Suprapubic skin (tissue), 4 donors: ENCODE results near the gene PTPRA. TPM values are rescaled to one million over a fixed set of nuclear protein-coding genes. Genes with fewer than 3 reads are reported as not detected.

Experiments
- DNase-seq, 2 donors: peaks; one replicate each; pipeline ENCODE4 v3.0.0-alpha.2; 2019; ENCODE audit warnings: low spot score in 2 of 2
- H3K27ac ChIP-seq: fragments of 200-600 bp; sonication (generic); one replicate; pipeline ENCODE4 v1.5.1; 2019
- H3K27me3 ChIP-seq: fragments of 200-600 bp; sonication (generic); one replicate; pipeline ENCODE4 v1.5.1; 2019
- H3K36me3 ChIP-seq: fragments of 200-600 bp; sonication (generic); one replicate; pipeline ENCODE4 v1.5.1; 2019
- H3K4me1 ChIP-seq: fragments of 200-600 bp; sonication (generic); one replicate; pipeline ENCODE4 v1.5.1; 2019
- H3K4me3 ChIP-seq: fragments of 200-600 bp; sonication (generic); one replicate; pipeline ENCODE4 v1.5.1; 2019; ENCODE audit warnings: mild to moderate bottlenecking
- H3K9me3 ChIP-seq: fragments of 200-600 bp; sonication (generic); one replicate; pipeline ENCODE4 v1.5.1; 2019
- EP300 ChIP-seq: sonication (generic); formaldehyde crosslinking; IDR thresholded peaks from one replicate; pipeline ENCODE4 v1.6.1; 2017; ENCODE audit warnings: antibody characterized with exemption
- POLR2A ChIP-seq, 2 donors: fragments of 450-650 bp; IDR thresholded peaks; one replicate each; pipeline ENCODE4 v1.6.1; 2017; ENCODE audit warnings: antibody characterized with exemption in 2 of 2, mild to moderate bottlenecking in 2 of 2, moderate library complexity in 2 of 2
- POLR2AphosphoS5 ChIP-seq, 3 donors: sonication (generic); formaldehyde crosslinking; IDR thresholded peaks; one replicate each; pipeline ENCODE4 v1.6.1; 2017; ENCODE audit warnings: antibody characterized with exemption in 3 of 3
- WGBS: methylation state at CpG from one replicate; pipeline ENCODE4 v1.1.5; 2018; 5-methylcytosine and 5-hydroxymethylcytosine counted together
- total RNA-seq, 4 donors: library from RNA; depleted of rRNA; stranded (reverse); fragments of >200 nt; gene quantifications; one replicate each; pipeline ENCODE4 v1.1.0, GENCODE V29; 2016
- TF ChIP-seq, protein P1 (sequence below), 2 donors: fragments of 200-600 bp in 1 of 2; fragments of 450-650 bp in 1 of 2; sonication (generic) in 1 of 2; IDR thresholded peaks; one replicate each; pipeline ENCODE4 v1.5.1; 2016 to 2019; ENCODE audit warnings: antibody characterized with exemption in 2 of 2, mild to moderate bottlenecking in 1 of 2, moderate library complexity in 1 of 2

Gene PTPRA
- total RNA-seq, 4 donors from 2014 or later = 47.7 to 83.0 (median 73.4) TPM

DNA sequence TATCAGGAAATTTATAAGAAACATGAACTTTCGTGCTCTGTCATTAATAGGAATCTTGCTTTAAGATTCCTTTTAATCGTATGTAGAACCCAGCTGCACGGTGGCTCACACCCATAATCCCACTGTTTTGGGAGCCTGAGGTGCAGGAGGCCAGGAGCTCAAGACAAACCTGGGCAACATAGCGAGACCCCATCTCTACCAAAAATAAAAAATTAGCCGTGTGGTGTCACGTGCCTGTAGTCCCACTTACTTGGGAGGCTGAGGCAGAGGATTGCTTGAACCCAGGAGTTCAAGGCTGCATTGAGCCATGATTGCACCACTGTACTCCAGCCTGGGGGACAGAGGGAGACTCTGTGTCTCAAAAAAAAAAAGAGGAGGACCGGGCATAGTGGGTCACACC lies 7.4 kb downstream of the PTPRA start:
- no peaks in the 10 kb centered on the region for H3K27me3 ChIP-seq
- WGBS = 88% methylated on average over 7 of the region's 7 CpGs
- TF ChIP-seq POLR2A (IDR thresholded peaks at IDR 0.05) (no peak), EP300 (no peak), POLR2AphosphoS5 (IDR thresholded peaks at IDR 0.05) (no peak)
- TF ChIP-seq, protein P1, sequence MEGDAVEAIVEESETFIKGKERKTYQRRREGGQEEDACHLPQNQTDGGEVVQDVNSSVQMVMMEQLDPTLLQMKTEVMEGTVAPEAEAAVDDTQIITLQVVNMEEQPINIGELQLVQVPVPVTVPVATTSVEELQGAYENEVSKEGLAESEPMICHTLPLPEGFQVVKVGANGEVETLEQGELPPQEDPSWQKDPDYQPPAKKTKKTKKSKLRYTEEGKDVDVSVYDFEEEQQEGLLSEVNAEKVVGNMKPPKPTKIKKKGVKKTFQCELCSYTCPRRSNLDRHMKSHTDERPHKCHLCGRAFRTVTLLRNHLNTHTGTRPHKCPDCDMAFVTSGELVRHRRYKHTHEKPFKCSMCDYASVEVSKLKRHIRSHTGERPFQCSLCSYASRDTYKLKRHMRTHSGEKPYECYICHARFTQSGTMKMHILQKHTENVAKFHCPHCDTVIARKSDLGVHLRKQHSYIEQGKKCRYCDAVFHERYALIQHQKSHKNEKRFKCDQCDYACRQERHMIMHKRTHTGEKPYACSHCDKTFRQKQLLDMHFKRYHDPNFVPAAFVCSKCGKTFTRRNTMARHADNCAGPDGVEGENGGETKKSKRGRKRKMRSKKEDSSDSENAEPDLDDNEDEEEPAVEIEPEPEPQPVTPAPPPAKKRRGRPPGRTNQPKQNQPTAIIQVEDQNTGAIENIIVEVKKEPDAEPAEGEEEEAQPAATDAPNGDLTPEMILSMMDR (IDR thresholded peaks at IDR 0.05) = no peak
- peaks cover 28% of the 10 kb centered on the region for H3K4me1 ChIP-seq
- no peaks in the 10 kb centered on the region for H3K9me3 ChIP-seq
- DNase-seq = no peak
- no peaks in the 10 kb centered on the region for H3K36me3 ChIP-seq
- H3K4me3 ChIP-seq = no peak overlapping the region
- H3K27ac ChIP-seq = no peak overlapping the region

DNA sequence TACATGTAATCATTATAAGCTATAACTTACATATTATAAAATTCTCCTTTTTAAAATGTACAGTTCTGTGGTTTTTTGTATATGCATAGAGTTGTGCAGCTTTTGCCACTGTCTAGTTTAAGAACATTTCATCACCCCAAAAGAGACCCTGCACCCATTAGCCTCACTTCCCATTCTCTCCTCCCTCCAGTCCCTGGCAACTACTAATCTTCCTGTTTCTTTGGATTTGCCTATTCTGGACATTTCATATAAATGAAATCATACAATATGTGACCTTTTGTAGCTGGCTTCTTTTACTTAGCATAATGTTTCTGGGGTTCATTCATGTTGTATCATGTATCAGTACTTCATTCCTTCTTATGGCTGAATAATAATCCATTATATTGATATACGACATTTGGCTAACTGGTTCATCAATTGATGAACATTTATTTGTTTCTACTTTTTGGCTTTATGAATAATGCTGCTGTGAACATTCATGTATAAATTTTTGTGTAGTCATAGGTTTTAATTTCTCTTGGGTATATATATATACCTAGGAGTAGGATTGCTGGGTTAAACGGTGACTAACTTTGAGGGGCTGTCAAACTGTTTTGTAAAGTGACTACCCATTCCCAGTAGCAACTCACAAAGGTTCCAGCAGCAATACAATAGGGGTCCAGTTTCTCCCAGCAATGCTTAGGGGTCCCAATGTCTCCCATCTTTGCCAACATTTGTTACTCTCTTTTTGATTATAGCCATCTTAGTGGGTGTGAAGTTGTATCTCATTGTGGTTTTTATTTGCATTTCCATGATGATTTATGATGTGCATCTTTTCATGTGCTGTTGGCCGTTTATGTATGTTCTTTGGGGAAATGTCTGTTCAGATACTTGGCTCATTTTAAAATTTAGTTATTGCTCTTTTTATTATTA lies 10.7 kb downstream of the PTPRA start:
- no peaks in the 10 kb centered on the region for H3K9me3 ChIP-seq
- peaks cover 19% of the 10 kb centered on the region for H3K4me1 ChIP-seq
- H3K4me3 ChIP-seq = no peak overlapping the region
- no peak overlapping the region for H3K27ac ChIP-seq
- no peak for DNase-seq
- H3K27me3 ChIP-seq = no peaks in the 10 kb centered on the region
- TF ChIP-seq, protein P1 (IDR thresholded peaks at IDR 0.05) = no peak
- WGBS = 67% methylated on average over 3 of the region's 3 CpGs
- no peaks in the 10 kb centered on the region for H3K36me3 ChIP-seq

DNA sequence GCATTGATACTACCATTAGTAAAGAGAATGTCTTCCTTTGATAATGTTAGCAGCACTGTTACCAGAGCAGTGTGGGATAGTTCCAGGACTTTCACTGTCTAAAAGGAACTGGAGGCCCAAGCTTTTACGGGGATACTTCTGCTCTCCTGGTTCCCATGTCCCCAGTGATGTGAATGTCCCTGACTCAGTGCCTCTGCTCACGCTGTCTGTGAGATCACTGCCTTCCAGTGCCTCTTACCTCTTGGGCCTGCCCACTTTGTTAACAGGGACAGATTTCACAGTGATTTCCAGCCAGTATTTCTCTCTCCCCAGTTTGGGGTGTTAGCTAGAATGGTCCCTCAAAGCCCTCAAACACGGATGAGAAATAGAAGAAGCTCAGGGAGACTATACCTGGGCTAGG lies 14.4 kb downstream of the PTPRA start:
- WGBS = 84% methylated on average over 3 of the region's 3 CpGs
- TF ChIP-seq POLR2AphosphoS5 (IDR thresholded peaks at IDR 0.05) (no peak), POLR2A (IDR thresholded peaks at IDR 0.05) (no peak), EP300 (no peak)
- TF ChIP-seq, protein P1 (IDR thresholded peaks at IDR 0.05) = no peak
- no peaks in the 10 kb centered on the region for H3K36me3 ChIP-seq
- DNase-seq = no peak
- H3K9me3 ChIP-seq = no peaks in the 10 kb centered on the region
- no peak overlapping the region for H3K4me3 ChIP-seq
- H3K4me1 ChIP-seq = peaks cover 24% of the 10 kb centered on the region
- no peak overlapping the region for H3K27ac ChIP-seq
- no peaks in the 10 kb centered on the region for H3K27me3 ChIP-seq

DNA sequence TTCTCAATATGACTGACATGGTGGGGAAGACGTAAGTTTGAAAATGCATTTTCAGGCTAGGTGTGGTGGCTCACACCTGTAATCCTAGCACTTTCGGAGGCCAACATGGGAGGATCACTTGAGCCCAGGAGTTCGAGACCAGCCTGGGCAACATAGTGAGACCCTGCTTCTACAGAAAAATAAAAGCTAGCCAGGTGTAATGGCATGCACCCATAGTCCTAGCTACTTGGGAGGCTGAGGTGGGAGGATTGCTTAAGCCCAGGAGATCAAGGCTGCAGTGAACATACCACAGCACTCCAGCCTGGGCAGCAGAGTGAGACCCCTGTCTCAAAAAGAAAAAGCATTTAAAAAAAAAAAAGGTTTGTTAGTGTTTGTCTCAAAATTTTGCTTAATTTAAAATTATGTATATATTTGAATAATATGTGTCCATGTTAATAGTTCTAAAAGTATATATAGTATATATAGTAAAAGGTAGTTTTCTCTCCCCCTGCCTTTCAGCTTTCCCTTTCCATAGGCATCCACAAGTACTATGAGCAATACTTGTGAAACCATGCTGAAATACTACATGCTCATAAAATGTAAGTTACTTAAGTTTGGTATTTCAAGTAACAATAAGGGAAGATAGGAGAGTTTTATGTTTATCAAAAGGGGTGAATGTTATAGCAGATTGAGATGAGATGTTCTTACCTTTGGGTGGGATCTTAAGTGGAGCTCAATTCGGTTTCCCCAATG lies 15.1 kb downstream of the PTPRA start:
- WGBS = 89% methylated on average over 4 of the region's 4 CpGs
- Histone ChIP-seq H3K4me1 (peaks cover 24% of the 10 kb centered on the region), H3K27me3 (no peaks in the 10 kb centered on the region), H3K36me3 (no peaks in the 10 kb centered on the region), H3K27ac (no peak overlapping the region), H3K4me3 (no peak overlapping the region), H3K9me3 (no peaks in the 10 kb centered on the region)
- no peak for DNase-seq
- TF ChIP-seq POLR2A (IDR thresholded peaks at IDR 0.05) = no peak
- TF ChIP-seq POLR2AphosphoS5 (IDR thresholded peaks at IDR 0.05) = no peak
- TF ChIP-seq EP300 = no peak
- TF ChIP-seq, protein P1 (IDR thresholded peaks at IDR 0.05) = no peak

DNA sequence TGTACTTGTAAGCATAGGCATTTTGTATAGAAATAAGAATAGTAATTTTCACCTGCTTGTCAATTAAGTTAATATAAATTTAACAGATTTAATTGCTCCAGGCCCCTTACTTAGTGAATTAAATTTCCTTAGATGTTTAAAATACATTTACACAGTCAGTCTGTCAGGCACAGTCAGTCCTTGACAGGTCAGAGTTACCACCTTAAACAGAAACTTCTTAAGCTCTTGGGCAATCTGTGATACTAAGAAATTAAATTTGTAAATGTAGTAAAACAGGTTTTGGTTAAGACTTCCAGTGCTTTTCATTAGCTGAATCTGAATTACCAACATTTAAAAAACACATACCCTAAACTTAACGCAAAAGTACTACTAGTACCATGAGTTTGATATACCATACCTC lies 15.9 kb downstream of the PTPRA start:
- no peaks in the 10 kb centered on the region for H3K9me3 ChIP-seq
- 73% methylated on average over 1 of the region's 1 CpG for WGBS

More for the DNA sequence above, 15.9 kb downstream of the PTPRA start:
- H3K27me3 ChIP-seq = no peaks in the 10 kb centered on the region
- DNase-seq = no peak
- H3K4me1 ChIP-seq = peaks cover 22% of the 10 kb centered on the region
- no peak overlapping the region for H3K4me3 ChIP-seq
- no peak for TF ChIP-seq EP300
- no peak for TF ChIP-seq POLR2AphosphoS5 (IDR thresholded peaks at IDR 0.05)
- TF ChIP-seq, protein P1 (IDR thresholded peaks at IDR 0.05) = no peak
- TF ChIP-seq POLR2A (IDR thresholded peaks at IDR 0.05) = no peak
- H3K36me3 ChIP-seq = no peaks in the 10 kb centered on the region
- no peak overlapping the region for H3K27ac ChIP-seq
